ENCODE data around the gene ABLIM3. TPM values are rescaled to one million over a fixed set of nuclear protein-coding genes. Genes with fewer than 3 reads are reported as not detected.

ABLIM3 gene
- total and polyA plus RNA-seq, 10 of the 15 experiments (the other 5 are each of a cell fraction or from before 2014, with no cell fraction given), result 0.03 TPM; not detected in 9

GRCh38 chr5:149216496-149216895 lies 75.2 kb downstream of the ABLIM3 start:
- ChIA-PET CTCF (no interaction called here), POLR2A (no interaction called here)
- intact Hi-C loops (cut with micrococcal nuclease; ENCODE audit: unreplicated experiment), result no loop called here

More at GRCh38 chr5:149216496-149216895, 75.2 kb downstream of the ABLIM3 start:
- H3K27me3 ChIP-seq (replicated peaks in 1 of 2; ENCODE audit: control insufficient read depth in 2 of 2, insufficient read depth in 2 of 2, low read length in 1 of 2), result no peaks in the 10 kb centered on the region; a peak in 1 of 4 replicates
- no TSS peak for BruUV-seq (replicated peaks)
- SMC1A ChIA-PET (ENCODE audit: uncharacterized antibody, unreplicated experiment), result no interaction called here
- no peak for TF ChIP-seq DPF2 (IDR thresholded peaks at IDR 0.05)
- no peak for TF ChIP-seq ZNF24 (IDR thresholded peaks at IDR 0.05)
- no peak for TF ChIP-seq E2F4 (IDR thresholded peaks at IDR 0.05; ENCODE audit: low read depth, low read length)
- no peak for TF ChIP-seq CBFB (IDR thresholded peaks at IDR 0.05; ENCODE audit: low read depth)
- no peak for TF ChIP-seq BCL11A (IDR thresholded peaks at IDR 0.05; ENCODE audit: low read depth, low read length)
- no peak for TF ChIP-seq MLLT1 (IDR thresholded peaks at IDR 0.05)
- no peak for TF ChIP-seq MTA2 (IDR thresholded peaks at IDR 0.05; ENCODE audit: low read depth)
- no peak for TF ChIP-seq BMI1 (IDR thresholded peaks at IDR 0.05; ENCODE audit: borderline replicate concordance)
- TF ChIP-seq GATAD2B (conservative IDR thresholded peaks at IDR 0.05; ENCODE audit: low read depth), result no peak
- no peak for TF ChIP-seq ZNF687 (IDR thresholded peaks at IDR 0.05)
- no peak for TF ChIP-seq LARP7 (IDR thresholded peaks at IDR 0.05)
- TF ChIP-seq POLR2AphosphoS5 (IDR thresholded peaks at IDR 0.05; ENCODE audit: low read length), result no peak
- no peak for TF ChIP-seq MXI1 (IDR thresholded peaks at IDR 0.05; ENCODE audit: low read depth, low read length)
- no peaks in the 10 kb centered on the region for H3K4me1 ChIP-seq (ENCODE audit: control insufficient read depth, insufficient read depth, low read length)
- no peaks in the 10 kb centered on the region for H3K79me2 ChIP-seq (ENCODE audit: control insufficient read depth, insufficient read depth, low read length)
- no peak for DNase-seq (ENCODE audit: low read depth, low spot score)
- in situ Hi-C loops (cut with MboI), result no loop called here
- no peaks in the 10 kb centered on the region for H3K36me3 ChIP-seq (ENCODE audit: control insufficient read depth in 2 of 2, insufficient read depth in 2 of 2, low read length in 1 of 2)
- H4K20me1 ChIP-seq (ENCODE audit: control insufficient read depth, insufficient read depth), result no peaks in the 10 kb centered on the region
- no peak for FAIRE-seq
- H3K4me2 ChIP-seq (ENCODE audit: control insufficient read depth, insufficient read depth), result no peak overlapping the region
- no peak for ATAC-seq
- WGBS (ENCODE audit: insufficient coverage, insufficient replicate concordance, low lambda C conversion rate, missing lambda C conversion rate), result 16% methylated on average over 2 of the region's 2 CpGs
- no peaks in the 10 kb centered on the region for H3K9me3 ChIP-seq (replicated peaks; ENCODE audit: control insufficient read depth, insufficient read depth, low read length)
- no peak overlapping the region for H3K27ac ChIP-seq (ENCODE audit: control insufficient read depth, insufficient read depth)
- H3K4me3 ChIP-seq, result no peak overlapping the region
- no peak overlapping the region for H3K9ac ChIP-seq (ENCODE audit: control insufficient read depth, insufficient read depth, low read length)
- RAD21 ChIA-PET (ENCODE audit: unreplicated experiment), result no interaction called here
- H2AFZ ChIP-seq (ENCODE audit: control insufficient read depth, low read depth, low read length), result no peak overlapping the region
